NCI-H748 (cell line): Measurements from ENCODE around the gene TMPRSS5.
"Not testable (repeated sequence)": the region's sequence is repeated elsewhere in the genome, so short reads cannot be mapped to it uniquely, and the experiment has no call there.

Experiments used
- DNase-seq: peaks from one replicate; lab custom pipeline; 2025; ENCODE audit not compliant: unreplicated experiment; lab: John Stamatoyannopoulos, UW

TMPRSS5 gene

GRCh38 chr11:113697756-113698407 is 8.2 kb downstream of the TMPRSS5 start:
- DNase-seq: no peak

GRCh38 chr11:113697111-113697510 is 9.0 kb downstream of the TMPRSS5 start:
- no peak for DNase-seq

- no peak for DNase-seq
These were observed 10.9 kb downstream of the TMPRSS5 start for GRCh38 chr11:113695207-113695606.

- no peak for DNase-seq
These were observed 11.7 kb downstream of the TMPRSS5 start for GRCh38 chr11:113694390-113694789.

DNA sequence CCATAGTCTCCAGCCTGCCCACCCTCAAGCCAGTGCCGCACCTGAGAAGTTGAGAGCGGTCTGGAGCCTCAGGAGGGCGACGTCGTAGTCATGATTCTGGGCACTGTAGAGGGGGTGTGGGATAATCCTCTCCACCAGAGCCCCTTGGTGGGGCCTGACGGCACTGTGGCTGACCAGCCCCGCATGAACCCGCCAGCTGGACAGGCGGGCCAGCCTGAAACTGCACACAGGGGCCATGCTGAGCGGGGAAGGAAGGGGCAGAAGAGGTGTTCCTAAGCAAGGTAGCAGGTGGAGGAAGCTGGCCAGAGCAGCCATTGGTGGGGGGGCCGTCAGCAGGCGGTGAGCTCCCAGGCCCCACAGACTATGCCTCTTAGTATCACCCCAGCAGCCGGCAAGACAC is 13.1 kb downstream of the TMPRSS5 start:
- no peak for DNase-seq

- peak; percentile 15 for DNase-seq
These were observed 15.2 kb downstream of the TMPRSS5 start for GRCh38 chr11:113690619-113691569.

DNA sequence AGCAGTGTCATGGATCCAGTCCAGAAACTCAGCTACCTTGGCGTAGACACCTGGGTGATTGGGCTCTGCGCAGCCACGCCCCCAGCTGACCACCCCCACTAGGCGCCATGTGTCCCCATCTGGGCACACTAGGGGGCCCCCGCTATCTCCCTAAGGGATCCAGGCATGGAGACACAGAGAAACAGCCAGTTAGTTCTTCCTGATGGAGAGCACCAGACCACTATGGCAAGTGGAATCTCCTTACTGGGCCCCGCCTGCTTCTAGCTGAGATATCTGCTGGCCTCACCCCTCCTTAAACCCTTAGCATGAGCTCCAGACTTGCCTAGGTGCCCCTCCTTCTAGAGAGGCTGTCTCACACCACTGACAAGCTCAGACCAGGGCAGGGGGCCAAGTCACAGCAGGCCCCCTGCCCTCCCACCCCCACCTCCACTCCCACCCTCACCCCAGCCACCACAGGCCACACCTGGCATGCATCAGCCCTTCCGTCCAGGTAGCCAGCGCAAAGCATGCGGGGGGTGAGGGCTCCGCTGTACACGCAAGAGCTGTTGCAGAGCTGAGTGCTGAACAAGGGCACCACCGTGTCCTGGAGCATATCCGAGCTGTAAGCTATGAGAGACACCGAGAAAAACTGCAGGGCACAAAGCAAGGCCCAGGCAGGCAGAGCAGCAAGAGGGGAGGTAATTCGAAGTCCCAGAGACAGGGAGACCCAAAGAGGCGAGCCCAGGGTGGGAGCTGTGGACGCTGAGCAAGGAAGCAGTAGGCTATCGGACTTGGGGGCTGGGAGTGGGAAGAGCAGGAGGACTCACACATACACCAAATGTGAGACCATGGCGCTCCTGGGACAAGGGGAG is 16.1 kb downstream of the TMPRSS5 start:
- DNase-seq: no peak

DNA sequence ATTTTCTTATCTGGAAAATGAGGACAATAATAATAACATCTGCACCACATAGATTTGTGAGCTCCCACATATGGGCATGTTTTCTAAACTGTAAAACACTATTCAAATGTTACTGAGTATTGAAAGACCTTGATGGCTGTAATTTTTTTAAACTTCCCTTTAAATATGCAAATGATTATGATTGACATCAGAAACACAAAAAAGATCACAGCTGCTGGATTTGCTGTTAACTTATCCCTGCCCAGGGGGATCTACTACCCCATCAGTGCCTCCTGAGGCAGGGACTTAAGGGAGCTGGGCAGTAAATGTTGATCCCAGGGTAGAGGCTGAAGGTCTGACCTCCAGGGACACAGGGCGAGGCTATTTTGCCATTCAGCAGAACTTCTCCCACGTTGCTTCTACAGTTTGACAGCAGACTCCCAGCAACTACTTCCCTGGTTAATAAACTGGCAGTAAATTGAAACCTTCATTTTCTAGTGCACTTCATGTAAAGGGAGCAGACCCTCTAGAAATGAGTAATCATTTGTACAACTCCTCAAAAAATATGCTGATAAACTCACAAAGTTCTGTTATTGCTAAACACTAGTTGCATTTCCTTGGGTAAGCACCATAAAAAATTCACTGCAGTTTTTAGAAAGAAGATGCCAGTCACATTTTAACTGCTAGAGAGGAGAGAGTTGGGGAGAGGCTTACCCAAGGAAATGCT is 20.3 kb downstream of the TMPRSS5 start:
- no peak for DNase-seq

DNA sequence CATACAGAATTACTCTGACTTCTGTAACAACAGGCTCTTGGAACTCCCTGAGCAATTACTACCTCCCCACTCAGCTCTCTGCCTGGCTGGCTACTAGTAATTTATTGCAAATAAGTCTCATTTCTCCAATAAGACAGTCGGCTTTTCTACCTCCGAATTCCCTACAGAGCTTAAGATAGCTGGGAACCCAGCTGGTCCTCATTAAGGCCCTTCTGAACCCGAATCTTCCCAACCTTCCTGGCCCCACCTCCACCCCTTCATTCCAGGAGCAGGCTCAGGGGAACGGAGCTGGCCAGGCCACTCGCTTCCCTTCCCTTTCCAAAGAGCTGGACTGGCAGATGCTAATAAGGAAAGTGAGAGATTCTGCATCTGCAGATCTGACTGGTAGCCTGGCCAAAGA is 21.6 kb downstream of the TMPRSS5 start:
- no peak for DNase-seq

DNA sequence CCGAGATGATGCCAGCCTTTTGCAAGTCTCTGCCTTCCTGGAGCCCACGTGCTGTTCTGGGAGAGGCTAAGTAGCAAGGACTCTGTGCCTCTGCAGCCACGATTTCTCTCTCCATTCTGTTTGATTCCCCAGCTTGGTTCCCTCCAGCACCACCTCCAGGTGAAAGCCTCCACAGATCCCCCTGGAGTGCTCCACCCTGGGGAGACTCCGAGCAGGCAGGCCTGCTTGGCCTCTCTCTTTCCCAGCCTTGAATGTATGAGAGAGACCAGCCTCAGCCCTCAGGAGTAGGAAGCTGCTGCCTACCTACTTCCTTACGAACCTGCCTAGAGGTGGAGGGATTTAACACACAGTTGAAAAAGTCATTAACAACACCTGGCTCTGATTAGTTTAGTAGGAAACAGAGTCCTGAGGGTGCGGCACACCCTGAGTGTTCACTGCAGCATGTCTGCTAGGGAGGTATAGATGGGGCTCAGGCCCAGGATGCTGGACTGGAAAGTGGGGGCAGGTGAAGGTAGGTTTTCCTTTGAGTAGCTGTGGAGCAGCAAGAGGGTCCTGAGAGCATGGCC is 22.5 kb downstream of the TMPRSS5 start:
- no peak for DNase-seq

DNA sequence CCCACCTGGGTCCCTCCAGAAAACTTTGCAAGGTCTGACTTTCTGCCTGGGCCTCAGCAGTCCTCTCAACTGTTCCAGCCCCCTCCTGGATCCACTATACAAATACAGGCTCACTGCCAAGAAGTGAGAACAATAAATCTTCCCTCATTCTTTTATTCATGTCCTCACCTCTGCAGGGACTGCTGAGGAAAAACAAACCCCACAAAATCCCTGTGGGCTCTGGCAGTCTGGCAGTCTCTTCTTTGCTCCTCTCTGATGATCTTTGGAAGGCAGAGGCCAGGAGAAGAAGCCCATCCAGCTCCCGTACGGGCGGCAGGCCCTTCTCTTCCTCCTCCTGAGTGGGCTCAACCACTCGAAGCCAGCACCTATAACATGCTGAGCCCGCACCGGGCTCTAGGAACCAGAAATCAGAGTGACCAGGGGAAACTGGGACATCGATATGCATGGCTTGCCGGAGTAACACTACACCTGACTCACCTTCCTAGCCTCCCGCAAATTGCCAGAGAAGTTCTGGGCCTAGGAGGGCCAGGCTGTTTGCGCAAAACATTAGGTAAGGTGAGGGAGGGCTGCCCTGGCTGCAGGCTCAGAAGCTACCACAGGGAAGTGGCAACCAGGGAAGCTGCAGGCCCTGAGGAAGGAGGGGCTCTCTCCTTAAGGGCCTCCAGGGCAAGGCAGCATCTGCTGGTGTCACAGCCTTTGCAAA is 24.2 kb downstream of the TMPRSS5 start:
- DNase-seq: no peak

- DNase-seq: no peak
These were observed 24.8 kb downstream of the TMPRSS5 start for GRCh38 chr11:113681282-113681681.

GRCh38 chr11:113677685-113678084 is 28.4 kb downstream of the TMPRSS5 start:
- DNase-seq: no peak

- no peak for DNase-seq
These were observed 30.5 kb downstream of the TMPRSS5 start for GRCh38 chr11:113675565-113675964.

GRCh38 chr11:113675003-113675561 is 31.0 kb downstream of the TMPRSS5 start:
- DNase-seq: no peak

- DNase-seq: no peak
These were observed 31.8 kb downstream of the TMPRSS5 start for GRCh38 chr11:113674397-113674685.

GRCh38 chr11:113673550-113674396 is 32.3 kb downstream of the TMPRSS5 start:
- no peak for DNase-seq

DNA sequence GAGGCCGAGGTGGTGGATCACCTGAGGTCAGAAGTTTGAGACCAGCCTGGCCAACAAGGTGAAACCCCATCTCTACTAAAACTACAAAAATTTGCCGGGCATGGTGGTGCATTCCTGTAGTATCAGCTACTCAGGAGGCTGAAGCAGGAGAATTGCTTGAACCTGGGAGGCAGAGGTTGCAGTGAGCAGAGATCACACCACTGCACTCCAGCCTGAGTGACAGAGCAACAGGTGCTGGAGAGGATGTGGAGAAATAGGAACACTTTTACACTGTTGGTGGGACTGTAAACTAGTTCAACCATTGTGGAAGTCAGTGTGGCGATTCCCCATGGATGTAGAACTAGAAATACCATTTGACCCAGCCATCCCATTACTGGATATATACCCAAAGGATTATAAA is 34.2 kb downstream of the TMPRSS5 start:
- not testable (repeated sequence) for DNase-seq

DNA sequence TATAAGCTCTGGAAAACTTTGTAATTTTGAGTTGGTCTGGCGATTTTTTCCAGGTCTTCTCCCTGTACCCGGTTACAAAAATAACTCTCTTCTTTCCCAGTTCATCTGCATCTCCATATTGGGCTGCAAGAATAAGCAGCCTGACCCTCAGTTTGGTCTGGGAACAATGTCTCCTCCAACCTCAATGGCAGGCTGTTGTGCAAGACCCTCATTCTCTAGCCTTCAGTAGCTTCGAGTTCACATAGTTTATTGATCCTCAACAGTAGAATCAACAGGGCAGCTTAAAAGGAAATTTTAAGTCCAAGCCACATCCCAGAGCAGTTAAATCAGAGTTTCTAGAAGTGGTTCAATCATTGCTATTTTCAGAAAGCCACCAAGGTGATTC is 35.3 kb downstream of the TMPRSS5 start:
- no peak for DNase-seq
